ENCODE data around the gene CHPT1.
"Not testable (repeated sequence)": the region's sequence is repeated elsewhere in the genome, so short reads cannot be mapped to it uniquely, and the experiment has no call there.

CHPT1 gene

DNA sequence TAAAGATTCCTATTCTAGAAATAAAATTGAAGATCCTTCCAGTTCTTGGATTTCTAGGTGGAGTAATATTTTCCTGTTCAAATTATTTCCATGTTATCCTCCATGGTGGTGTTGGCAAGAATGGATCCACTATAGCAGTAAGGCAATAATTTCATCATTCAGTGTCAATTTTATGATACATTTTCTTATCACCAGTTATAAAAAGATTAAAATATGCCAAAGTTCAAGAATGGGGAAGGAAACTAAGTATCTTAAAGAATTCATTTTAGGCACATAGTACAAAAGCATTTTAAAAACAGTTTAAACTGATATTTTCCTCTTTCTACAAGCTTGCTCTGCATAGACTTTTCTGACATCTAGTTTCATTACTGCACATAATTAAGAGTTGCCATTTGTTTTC is 22.7 kb downstream of the CHPT1 start:
- TF ChIP-seq GATA1 (IDR thresholded peaks at IDR 0.05; ENCODE audit: low read depth, low read length), result no peak
- TF ChIP-seq POLR2A (IDR thresholded peaks at IDR 0.05; ENCODE audit: low read length), result no peak
- DNase-seq, result no peak

DNA sequence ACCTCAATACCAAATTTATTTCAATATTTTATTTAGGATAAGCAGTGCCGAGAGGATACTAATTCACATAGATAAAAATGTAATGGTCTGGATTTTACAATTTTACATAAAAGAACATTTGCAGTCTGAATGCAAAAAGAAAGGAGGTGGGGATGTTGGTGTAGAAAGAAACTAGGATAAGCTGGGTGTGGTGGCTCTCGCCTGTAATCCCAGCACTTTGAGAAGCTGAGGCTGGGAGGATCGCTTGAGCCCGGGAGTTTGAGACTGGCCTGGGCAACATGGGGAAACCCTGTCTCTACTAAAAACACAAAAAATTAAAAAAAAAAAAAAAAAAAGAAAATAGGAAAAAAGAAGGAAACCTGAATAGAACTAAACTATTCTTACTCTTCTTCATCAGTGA is 25.0 kb downstream of the CHPT1 start:
- TF ChIP-seq GATA1 (IDR thresholded peaks at IDR 0.05; ENCODE audit: low read depth, low read length) (no peak), POLR2A (IDR thresholded peaks at IDR 0.05; ENCODE audit: low read length) (no peak)
- no peak for DNase-seq

DNA sequence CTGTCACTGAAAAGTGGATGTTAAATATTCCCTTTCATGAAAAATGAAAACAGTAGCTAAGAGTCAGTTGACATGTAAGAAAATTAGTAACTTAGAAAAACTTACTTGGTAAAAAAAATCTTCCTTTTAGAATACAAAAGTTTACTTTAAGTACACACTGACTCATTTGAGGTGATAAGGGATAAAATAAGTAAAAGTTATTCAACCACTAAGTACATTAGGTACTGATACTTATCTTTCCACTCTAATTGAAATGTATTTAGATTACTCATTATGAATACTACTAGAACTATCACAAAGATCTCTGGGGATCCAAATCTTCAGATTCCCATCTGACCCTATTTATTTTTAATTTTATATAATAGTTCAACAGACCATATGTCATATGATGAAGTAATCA is 29.7 kb downstream of the CHPT1 start:
- DNase-seq, result no peak
- TF ChIP-seq POLR2A (IDR thresholded peaks at IDR 0.05; ENCODE audit: low read length) (no peak), GATA1 (IDR thresholded peaks at IDR 0.05; ENCODE audit: low read depth, low read length) (no peak)

DNA sequence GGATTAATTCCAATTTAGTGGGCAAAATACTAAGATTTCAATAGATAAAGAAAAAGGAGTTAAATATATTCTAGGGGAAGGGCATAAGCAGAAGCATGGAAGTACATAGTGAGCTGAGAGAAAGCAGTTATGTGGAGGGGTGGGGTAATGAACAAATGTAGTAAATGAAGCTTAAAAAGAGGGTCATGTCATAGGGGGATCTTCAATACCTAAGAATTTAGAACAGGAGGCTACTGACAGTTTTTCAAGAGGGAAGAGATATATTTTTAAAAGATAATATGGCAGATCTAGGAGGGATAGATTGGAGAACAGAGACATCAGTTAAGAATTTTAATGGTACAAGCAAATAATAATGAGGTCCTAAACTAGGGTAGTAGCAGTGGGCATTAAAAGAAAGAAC is 32.4 kb downstream of the CHPT1 start:
- no peak for DNase-seq
- TF ChIP-seq GATA1 (IDR thresholded peaks at IDR 0.05; ENCODE audit: low read depth, low read length) (no peak), POLR2A (IDR thresholded peaks at IDR 0.05; ENCODE audit: low read length) (no peak)

DNA sequence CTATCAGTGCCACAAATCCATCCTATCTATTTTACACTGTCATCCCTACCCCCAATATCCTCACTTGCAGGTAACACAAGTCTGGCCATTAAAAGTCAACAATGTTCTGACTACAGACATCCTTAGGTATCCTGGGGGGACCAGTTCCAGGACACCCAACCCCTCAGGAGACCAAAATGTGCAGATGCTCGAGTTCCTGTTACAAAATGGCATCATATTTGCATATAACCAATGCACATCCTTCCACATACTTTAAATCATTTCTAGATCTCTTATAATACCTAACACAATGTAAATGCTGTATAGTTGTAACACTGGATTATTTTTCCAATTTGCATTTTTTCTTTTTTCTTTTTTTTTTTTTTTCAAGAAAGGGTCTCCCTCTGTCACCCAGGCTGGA is 34.9 kb downstream of the CHPT1 start:
- DNase-seq, result no peak
- TF ChIP-seq GATA1 (IDR thresholded peaks at IDR 0.05; ENCODE audit: low read depth, low read length) (no peak), POLR2A (IDR thresholded peaks at IDR 0.05; ENCODE audit: low read length) (no peak)

DNA sequence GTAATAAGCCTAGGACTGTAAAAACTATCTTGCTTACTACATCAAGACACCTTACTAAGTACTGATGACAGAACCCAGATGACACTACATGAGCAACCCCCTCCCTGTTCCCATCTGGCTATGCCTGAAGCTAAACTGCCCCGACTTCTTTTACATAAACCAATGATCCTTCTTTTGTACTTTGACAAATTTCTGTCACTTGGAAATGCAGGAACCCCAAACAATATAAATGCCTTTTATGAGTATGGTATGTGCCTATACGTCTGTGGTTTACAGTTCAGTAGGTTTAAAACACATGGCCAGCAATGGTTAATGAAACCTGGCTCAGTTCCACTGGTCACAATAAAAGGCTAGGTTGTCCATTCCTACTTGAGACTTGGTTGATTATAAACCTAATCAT is 35.7 kb downstream of the CHPT1 start:
- TF ChIP-seq POLR2A (IDR thresholded peaks at IDR 0.05; ENCODE audit: low read length), result no peak
- TF ChIP-seq GATA1 (IDR thresholded peaks at IDR 0.05; ENCODE audit: low read depth, low read length), result no peak
- DNase-seq, result no peak

DNA sequence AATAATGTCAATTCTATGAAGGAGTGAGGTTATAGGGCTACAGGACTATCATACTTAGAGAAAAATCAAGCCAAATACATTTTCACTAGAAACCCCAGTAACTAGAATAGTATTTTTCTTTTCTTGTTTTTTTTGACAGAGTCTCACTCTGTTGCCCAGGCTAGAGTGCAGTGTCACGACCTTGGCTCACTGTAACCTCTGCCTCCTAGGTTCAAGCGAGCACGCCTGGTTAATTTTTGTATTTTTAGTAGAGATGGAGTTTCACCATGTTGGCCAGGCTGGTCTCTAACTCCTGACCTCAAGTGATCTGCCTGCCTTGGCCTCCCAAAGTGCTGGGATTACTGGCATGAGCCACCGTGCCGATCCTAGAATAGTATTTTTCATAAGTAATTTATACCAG is 37.0 kb downstream of the CHPT1 start:
- not testable (repeated sequence) for DNase-seq

DNA sequence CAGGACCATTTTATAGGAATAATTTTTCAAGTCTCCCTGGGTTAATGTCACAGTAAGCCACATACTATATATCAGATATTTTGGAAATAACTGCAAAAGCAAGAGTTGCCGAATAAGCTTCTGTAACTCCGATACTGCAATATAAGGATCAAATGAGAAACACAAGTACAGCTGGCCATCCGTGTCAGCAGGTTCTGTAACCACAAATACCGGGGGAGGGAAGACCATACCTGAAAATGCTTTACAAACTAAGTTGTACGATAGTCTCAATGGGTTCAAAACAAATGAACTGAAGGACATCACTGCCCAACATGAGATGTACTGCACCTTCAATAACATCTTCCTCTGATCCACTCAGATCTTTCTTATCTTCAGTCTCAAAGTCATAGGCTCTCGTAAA is 40.0 kb downstream of the CHPT1 start:
- no peak for DNase-seq
- TF ChIP-seq GATA1 (IDR thresholded peaks at IDR 0.05; ENCODE audit: low read depth, low read length), result no peak
- no peak for TF ChIP-seq POLR2A (IDR thresholded peaks at IDR 0.05; ENCODE audit: low read length)

DNA sequence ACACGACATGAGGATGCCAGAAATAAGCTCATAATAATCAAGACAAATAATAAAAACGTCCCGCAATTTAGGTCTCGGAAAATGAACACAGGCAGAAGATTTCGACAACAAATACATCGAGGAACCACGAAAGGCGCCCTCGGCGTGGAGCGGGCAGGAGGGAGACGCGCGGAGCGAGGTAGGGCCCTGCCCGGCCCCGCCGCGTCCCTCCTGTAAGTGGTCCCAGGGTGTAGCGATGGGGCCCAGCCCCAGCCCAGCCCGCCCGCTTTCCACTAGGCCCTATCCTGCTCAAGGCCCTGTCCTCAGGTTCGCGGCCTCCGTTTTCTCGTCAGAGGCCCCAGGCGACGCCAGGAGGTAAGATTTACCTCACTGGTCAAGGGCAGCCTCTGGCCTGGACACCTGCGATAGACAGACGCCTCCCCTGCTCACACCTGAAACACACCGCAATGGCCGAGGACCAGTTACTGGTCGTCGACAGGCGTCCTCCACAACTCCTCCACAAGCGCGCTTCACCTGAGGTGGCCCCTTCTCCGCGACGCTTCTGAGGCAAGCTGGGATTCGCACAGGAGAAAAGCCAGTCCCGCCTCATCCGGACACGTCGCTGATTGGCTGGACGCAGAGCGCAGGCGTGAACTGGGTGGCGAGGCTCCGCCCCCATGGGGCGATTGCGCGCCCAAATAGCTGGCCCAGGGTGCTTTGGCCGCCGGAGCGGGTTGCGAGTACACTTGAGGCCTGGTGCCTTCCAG is 41.7 kb downstream of the CHPT1 start, which contains the start of gene SYCP3:
TSS of gene SYCP3 (minus strand) at position 543 of the 746 bp plus-strand sequence. CDS start 1,527 bp downstream, outside the sequence.
- TF ChIP-seq POLR2A (IDR thresholded peaks at IDR 0.05; ENCODE audit: low read length) (no peak), GATA1 (IDR thresholded peaks at IDR 0.05; ENCODE audit: low read depth, low read length) (no peak)
- no peak for DNase-seq

DNA sequence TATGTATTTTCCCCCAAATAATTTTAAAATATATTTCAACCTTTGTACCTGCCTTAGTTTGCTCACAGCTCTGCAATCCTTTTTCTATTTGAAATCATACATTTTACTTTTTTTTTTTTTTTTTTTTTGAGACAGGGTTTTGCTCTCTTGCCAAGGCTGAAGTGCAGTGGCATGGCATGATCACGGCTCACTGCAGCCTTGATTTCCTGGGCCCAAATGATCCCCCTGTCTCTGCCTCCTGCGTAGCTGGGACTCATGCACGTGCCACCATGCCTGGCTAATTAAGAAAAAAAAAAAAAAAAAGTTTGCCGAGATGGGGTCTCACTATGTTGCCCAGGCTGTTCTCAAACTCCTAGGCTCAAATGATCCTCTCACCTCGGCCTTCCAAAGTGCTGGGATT is 43.1 kb downstream of the CHPT1 start:
- TF ChIP-seq GATA1 (IDR thresholded peaks at IDR 0.05; ENCODE audit: low read depth, low read length) (no peak), POLR2A (IDR thresholded peaks at IDR 0.05; ENCODE audit: low read length) (no peak)
- DNase-seq, result no peak

DNA sequence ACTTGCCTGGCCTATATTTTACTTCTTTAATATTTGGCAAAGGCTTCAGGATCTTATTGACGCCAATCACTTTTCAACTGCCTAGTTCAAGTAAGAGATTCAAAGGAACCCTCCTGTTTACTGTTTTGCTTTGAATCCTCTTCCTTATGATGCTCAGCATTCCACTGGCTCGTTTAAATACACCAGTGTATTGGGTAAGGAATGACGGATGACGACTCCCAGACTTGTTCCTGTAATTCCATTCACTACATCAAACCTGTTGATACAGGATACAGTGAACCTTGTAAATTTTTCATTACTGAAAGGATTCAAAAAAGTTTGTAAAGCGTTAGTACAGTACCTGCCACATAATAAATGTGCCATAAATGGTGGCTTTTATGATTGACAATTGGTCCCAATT is 43.5 kb downstream of the CHPT1 start:
- TF ChIP-seq GATA1 (IDR thresholded peaks at IDR 0.05; ENCODE audit: low read depth, low read length) (no peak), POLR2A (IDR thresholded peaks at IDR 0.05; ENCODE audit: low read length) (no peak)
- DNase-seq, result no peak

DNA sequence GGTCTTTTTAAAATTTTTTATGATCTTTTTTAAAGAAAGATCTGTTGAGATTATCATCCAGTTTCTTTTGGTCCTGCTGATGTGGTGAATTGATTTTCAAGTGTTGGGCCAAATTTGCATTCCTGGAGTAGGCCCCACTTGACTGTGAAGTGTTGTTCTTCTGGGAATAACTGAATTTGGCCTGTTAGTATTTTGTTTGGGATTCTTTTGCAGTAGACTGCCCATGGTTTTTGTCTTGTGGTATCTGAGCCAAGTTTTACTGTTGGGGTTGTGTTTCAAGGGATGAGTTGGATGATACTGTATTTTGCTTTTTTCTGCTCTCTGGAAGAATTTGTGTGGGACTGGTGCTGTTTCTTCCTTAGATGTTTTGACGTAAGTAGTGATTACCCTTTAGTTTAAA is 45.8 kb downstream of the CHPT1 start:
- DNase-seq, result no peak
- TF ChIP-seq POLR2A (IDR thresholded peaks at IDR 0.05; ENCODE audit: low read length) (no peak), GATA1 (IDR thresholded peaks at IDR 0.05; ENCODE audit: low read depth, low read length) (no peak)

DNA sequence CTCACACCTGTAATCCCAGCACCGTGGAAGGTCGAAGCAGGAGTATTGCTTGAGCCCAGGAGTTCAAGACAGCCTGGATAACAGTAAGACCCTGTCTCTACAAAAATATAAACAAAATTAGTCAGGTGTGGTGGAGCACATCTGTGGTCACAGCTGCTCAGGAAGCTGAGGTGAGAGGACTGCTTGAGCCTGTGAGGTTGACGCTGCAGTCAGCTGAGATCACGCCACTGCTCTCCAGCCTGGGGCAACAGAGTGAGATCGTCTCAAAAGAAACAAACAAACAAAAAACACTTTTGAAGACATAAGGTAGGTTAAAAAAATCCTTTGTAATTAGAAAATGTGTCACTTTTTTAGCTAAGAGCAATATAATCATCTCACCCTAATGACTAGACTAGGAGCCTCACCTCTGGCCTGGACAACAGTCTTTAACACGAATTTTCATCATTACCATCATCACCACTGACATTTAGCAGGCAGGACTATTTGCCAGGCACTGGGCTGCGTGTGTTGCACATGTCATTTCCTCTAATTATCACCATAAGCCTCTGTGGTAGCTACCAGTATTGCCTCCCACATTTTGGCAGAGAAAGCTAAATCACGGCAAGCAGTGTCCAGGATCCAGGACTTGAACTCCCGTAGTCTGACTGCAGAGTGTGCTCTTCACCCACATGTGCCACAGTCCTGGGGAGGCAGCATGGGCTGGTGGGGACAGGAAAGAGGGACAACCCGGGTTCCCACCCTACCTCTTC is 46.5 kb downstream of the CHPT1 start:
- TF ChIP-seq GATA1 (IDR thresholded peaks at IDR 0.05; ENCODE audit: low read depth, low read length) (no peak), POLR2A (IDR thresholded peaks at IDR 0.05; ENCODE audit: low read length) (no peak)
- no peak for DNase-seq

DNA sequence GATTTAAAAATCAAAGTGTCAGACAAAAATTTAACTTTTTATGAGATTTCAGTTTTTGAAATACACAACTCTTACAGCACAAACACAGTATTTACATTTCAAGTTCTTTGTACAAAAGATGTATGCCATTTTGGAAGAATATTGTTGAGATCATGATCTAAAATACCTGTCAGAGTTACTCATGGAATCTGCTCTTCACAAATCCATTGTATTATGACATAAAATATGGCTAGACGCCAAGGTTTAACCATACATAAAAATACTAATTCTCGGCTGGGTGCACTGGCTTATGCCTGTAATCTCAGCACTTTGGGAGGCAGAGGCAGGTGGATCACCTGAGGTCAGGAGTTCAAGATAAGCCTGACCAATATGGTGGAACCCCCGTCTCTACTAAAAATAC is 48.0 kb downstream of the CHPT1 start:
- TF ChIP-seq GATA1 (IDR thresholded peaks at IDR 0.05; ENCODE audit: low read depth, low read length) (no peak), POLR2A (IDR thresholded peaks at IDR 0.05; ENCODE audit: low read length) (no peak)
- no peak for DNase-seq

DNA sequence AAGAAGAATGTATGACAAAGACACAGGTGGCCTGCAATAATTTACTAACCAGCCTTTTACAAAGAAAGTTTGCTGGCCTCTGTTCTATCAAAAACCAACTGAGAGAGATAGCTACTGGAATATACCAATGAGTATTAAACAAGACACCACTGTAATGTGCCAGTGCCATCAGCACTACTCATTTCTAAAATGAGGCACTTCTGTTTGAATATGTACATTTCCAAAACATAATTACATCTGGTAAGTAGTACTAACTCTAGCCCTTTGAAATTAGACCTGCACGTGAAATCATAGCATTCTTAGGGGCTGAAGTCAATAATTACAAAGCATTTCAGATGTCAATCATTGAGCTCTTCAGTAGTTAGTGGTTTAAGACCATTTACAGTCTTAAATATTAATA is 48.8 kb downstream of the CHPT1 start:
- TF ChIP-seq POLR2A (IDR thresholded peaks at IDR 0.05; ENCODE audit: low read length) (no peak), GATA1 (IDR thresholded peaks at IDR 0.05; ENCODE audit: low read depth, low read length) (no peak)
- no peak for DNase-seq

All from erythroblast (primary cell).